Psoas muscle (tissue), 8 donors: ENCODE data around the gene STARD3. TPM values are rescaled to one million over a fixed set of nuclear protein-coding genes. Genes with fewer than 3 reads are reported as not detected.
A peak's percentile ranks its signal among the peaks of the same experiment; 100 is the strongest.

Experiments used
- ATAC-seq, 4 donors: fragments of 200-7000 bp; cut with Tn5 transposase; one replicate each; pipeline ENCODE4 v1.9.1; 2020; ENCODE audit warnings: moderate library complexity in 3 of 4, mild to moderate bottlenecking in 2 of 4
- DNase-seq, 2 donors: peaks; one replicate each; pipeline ENCODE4 v3.0.0-alpha.2; 2020
- H3K27ac ChIP-seq: fragments of 200-600 bp; one replicate; pipeline ENCODE4 v1.8.0; 2022
- H3K27me3 ChIP-seq, 3 donors: fragments of 200-600 bp in 1 of 3; one replicate each; pipeline versions ENCODE4 v1.6.1 to v1.8.0; 2013 to 2022; ENCODE audit warnings: low read length in 2 of 3, mild to moderate bottlenecking in 2 of 3, moderate library complexity in 1 of 3; ENCODE audit not compliant: insufficient read depth in 3 of 3
- H3K36me3 ChIP-seq, 2 donors: fragments of 200-600 bp in 1 of 2; one replicate each; pipeline versions ENCODE4 v1.6.1 to v1.8.0; 2013 to 2022; ENCODE audit warnings: low read depth in 1 of 2, mild to moderate bottlenecking in 1 of 2, moderate library complexity in 1 of 2; ENCODE audit not compliant: insufficient read depth in 1 of 2
- H3K4me1 ChIP-seq: fragments of 200-600 bp; one replicate; pipeline ENCODE4 v1.8.0; 2022
- H3K4me3 ChIP-seq: fragments of 200-600 bp; one replicate; pipeline ENCODE4 v1.8.0; 2022; ENCODE audit warnings: mild to moderate bottlenecking
- H3K9me3 ChIP-seq: fragments of 200-600 bp; one replicate; pipeline ENCODE4 v1.8.0; 2022
- WGBS, 3 donors: extraction: QIAGEN DNeasy Blood & Tissue Kit; methylation state at CpG; one replicate each; pipeline versions ENCODE4 v1.1.6 to v1.1.7; 2013; 5-methylcytosine and 5-hydroxymethylcytosine counted together
- intact Hi-C, 2 donors: fragments of 100-400 bp; cut with DNase I; formaldehyde crosslinking; loops; one replicate each; pipeline versions ENCODE4 v1.11.0 to v1.14.2; 2022
- polyA plus RNA-seq, 3 donors: library from polyadenylated mRNA; stranded (reverse); fragments of 200-250 nt; gene quantifications; one replicate each; pipeline ENCODE4 v1.2.3, GENCODE V29; 2013
- total RNA-seq, 4 donors: library from RNA; stranded (reverse); fragmentation: NEBNext Ultra II Directional in 2 of 4; extraction: Animal tissue kit (Norgen Biotek cat#: 25700) in 2 of 4; gene quantifications; one replicate each; pipeline versions ENCODE4 v1.2.1 to v1.2.4, GENCODE V29; 2021 to 2023
- TF ChIP-seq, protein P1 (sequence below): fragments of 200-600 bp; IDR thresholded peaks from one replicate; pipeline ENCODE4 v1.8.0; 2022; ENCODE audit warnings: antibody characterized with exemption
- donor health status: healthy with polysubstance abuse.
- donor health status: DM: no; HTN: no; CAD: no; lungs with moderate emphysema.
- donor health status: Bipolar disorder and iron deficiency.
- donor health status: healthy.
- donor health status: DM: yes; HTN: yes; CAD: no.
- donor health status: DM: no; HTN: no; CAD: no.
- donor health status: DM: no; HTN: no; CAD: no.
- donor health status: DM: yes; HTN: yes; CAD: no.

Gene STARD3
- total and polyA plus RNA-seq, 7 donors, result 22.5 to 62.8 (median 32.6) TPM

DNA sequence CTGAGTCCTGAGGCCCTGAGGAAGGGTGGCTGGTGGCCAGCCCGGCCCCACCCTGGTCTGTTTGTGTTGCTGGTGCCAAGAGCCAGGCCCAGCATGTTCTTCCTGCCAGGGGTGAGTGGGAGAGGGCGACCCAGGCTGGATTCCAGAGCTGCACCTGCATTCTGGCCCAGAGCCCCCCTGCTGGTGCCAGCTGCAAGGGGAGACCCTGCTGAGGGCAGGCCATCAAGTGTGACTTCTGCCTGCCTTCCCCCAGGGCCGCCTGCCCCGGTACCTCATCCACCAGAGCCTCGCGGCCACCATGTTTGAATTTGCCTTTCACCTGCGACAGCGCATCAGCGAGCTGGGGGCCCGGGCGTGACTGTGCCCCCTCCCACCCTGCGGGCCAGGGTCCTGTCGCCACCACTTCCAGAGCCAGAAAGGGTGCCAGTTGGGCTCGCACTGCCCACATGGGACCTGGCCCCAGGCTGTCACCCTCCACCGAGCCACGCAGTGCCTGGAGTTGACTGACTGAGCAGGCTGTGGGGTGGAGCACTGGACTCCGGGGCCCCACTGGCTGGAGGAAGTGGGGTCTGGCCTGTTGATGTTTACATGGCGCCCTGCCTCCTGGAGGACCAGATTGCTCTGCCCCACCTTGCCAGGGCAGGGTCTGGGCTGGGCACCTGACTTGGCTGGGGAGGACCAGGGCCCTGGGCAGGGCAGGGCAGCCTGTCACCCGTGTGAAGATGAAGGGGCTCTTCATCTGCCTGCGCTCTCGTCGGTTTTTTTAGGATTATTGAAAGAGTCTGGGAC lies 25.8 kb downstream of the STARD3 start:
- peaks cover 0 to 1% of the 10 kb centered on the region in 2 donors for H3K36me3 ChIP-seq
- H3K9me3 ChIP-seq, result no peaks in the 10 kb centered on the region
- H3K27ac ChIP-seq, result peak overlapping the region; percentile 96
- no peak for ATAC-seq
- no peak overlapping the region for H3K4me3 ChIP-seq
- H3K27me3 ChIP-seq, result no peaks in the 10 kb centered on the region
- intact Hi-C loops, result no loop called here
- TF ChIP-seq, protein P1, sequence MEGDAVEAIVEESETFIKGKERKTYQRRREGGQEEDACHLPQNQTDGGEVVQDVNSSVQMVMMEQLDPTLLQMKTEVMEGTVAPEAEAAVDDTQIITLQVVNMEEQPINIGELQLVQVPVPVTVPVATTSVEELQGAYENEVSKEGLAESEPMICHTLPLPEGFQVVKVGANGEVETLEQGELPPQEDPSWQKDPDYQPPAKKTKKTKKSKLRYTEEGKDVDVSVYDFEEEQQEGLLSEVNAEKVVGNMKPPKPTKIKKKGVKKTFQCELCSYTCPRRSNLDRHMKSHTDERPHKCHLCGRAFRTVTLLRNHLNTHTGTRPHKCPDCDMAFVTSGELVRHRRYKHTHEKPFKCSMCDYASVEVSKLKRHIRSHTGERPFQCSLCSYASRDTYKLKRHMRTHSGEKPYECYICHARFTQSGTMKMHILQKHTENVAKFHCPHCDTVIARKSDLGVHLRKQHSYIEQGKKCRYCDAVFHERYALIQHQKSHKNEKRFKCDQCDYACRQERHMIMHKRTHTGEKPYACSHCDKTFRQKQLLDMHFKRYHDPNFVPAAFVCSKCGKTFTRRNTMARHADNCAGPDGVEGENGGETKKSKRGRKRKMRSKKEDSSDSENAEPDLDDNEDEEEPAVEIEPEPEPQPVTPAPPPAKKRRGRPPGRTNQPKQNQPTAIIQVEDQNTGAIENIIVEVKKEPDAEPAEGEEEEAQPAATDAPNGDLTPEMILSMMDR, result no peak
- no peak for DNase-seq
- H3K4me1 ChIP-seq, result peaks cover 67% of the 10 kb centered on the region
- 68 to 73% (median 71%) methylated on average over 22 of the region's 22 CpGs for WGBS, 3 donors

DNA sequence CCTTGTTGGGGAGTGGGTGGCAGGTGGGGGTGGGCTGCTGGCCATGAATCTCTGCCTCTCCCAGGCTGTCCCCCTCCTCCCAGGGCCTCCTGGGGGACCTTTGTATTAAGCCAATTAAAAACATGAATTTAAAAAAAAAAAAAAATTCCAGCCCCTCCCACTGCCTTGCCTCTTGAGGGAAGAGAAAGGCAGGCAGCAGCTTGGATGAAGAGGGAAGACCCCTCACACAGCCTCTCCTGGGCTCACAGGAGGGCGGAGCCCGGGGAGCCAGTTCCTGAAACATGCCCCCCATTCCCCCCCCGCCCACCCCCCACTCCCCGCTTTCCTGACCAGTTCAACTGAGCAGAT lies 26.4 kb downstream of the STARD3 start:
- no peak for DNase-seq
- TF ChIP-seq, protein P1, result no peak
- ATAC-seq, result no peak
- Histone ChIP-seq H3K9me3 (no peaks in the 10 kb centered on the region), H3K36me3 (no peaks in the 10 kb centered on the region), H3K27me3 (no peaks in the 10 kb centered on the region), H3K4me3 (peak overlapping the region; percentile 79), H3K27ac (peak overlapping the region; percentile 96), H3K4me1 (peaks cover 67% of the 10 kb centered on the region)
- intact Hi-C loops, result no loop called here
- 51 to 60% (median 58%) methylated on average over 2 to 4 of the region's 4 CpGs for WGBS, 3 donors

DNA sequence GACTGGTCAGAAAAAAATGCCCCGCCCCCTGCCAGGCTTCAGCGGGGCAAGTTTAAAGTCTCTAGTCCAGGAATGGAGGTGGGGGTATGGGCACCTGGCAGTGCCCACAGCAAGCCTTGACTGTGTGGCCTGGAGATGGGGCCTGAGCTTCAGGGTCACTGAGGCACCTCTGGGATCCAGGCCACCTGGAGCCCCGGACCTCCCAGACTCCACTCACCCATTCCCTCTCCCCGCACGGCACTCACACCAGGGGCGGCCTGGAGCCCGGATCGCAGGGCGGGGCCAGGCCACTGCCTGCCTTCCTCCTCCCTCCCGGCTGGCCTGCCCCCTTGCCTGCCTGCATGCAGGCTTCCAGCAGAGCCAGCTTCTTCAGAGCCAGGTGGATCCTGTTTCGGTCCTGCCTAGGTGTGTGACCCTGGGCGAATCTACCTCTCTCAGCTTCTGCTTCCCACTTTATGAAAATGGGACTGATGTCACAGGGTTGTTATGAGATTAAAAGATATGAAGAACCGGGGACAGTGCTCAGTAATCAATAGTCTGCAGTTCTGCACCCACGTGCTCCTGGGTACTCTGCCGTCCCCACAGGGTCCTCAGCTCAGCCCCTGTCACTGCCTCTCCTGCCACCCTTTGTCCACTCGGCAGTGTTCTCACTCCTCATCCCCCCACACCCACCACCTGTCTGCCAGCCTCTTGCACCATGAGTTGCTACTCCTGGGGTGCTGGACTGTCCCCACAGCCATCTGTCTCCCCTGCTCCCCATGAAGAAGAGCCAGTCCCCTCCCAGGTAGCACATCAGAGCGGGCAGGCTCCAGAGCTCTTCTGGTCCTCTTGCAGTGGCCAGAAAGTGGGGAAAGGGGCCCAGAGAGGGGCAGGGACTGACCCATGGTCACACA lies 27.0 kb downstream of the STARD3 start:
- 11 to 21% (median 18%) methylated on average over 16 to 17 of the region's 17 CpGs for WGBS, 3 donors
- TF ChIP-seq, protein P1, result no peak
- H3K4me3 ChIP-seq, result peak overlapping the region; percentile 79

DNA sequence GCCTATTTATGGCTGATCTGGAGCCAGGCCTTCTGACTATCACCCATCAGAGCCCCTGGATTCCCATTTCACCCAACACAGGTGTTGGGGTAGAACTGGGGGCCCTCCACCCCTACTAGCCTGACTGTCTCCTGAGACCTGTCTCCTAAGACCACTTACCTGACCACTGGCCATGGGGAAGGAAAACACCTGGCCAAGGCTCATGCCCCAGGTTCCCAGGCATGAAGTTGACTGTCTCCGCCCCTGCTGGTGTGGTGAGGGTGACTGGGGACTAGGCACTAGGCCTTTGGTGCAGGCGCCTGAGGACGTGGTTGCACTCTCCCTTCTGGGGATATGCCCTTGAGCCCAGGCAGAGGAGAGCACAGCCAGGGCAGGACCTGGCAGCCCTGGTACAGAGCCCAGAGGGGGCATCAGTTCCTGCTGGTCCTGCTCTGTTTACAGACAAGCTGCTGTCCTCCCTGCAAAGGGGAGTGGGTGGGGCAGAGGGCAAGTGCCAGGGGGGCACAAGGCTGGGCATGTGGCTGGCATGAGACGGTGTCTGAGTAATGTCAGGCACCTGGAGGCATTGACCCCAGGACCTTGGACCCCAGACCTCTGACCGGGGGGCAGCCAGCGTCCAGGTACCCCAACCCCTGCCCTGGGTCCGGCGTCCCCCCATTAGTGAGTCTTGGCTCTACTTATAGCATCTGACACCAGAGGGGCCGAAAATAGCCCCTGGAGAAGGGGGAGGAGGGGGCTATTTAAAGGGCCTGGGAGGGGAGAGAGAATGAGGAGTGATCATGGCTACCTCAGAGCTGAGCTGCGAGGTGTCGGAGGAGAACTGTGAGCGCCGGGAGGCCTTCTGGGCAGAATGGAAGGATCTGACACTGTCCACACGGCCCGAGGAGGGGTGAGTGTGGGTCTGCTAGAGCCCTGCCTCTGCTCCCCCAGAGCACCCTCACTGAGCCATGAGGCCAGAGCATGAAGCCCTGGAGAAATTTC lies 27.9 kb downstream of the STARD3 start, which contains the start of gene TCAP:
TSS of gene TCAP (plus strand) at position 769 of the 981 bp plus-strand sequence. CDS start at position 780, 11 bp downstream.
- peak; percentile 37 to 64 (median 59) for ATAC-seq
- 13 to 36% (median 16%) methylated on average over 14 to 15 of the region's 15 CpGs for WGBS, 3 donors
- peak in 1 of 2 donors; percentile 86 for DNase-seq
- TF ChIP-seq, protein P1, result no peak
- Histone ChIP-seq H3K27me3 (no peaks in the 10 kb centered on the region), H3K36me3 (no peaks in the 10 kb centered on the region), H3K4me1 (peaks cover 60% of the 10 kb centered on the region), H3K9me3 (no peaks in the 10 kb centered on the region), H3K27ac (peak within 1 kb of the TSS; percentile 96), H3K4me3 (peak within 1 kb of the TSS; percentile 79)
- intact Hi-C loops, result no loop called here

More for the DNA sequence above, 27.0 kb downstream of the STARD3 start:
- peak in 2 of 4 donors; percentile 14 to 18 for ATAC-seq
- intact Hi-C loops, result no loop called here
- H3K4me1 ChIP-seq, result peaks cover 66% of the 10 kb centered on the region
- H3K27ac ChIP-seq, result peak overlapping the region; percentile 96
- peak in 1 of 2 donors; percentile 84 for DNase-seq
- no peaks in the 10 kb centered on the region for H3K27me3 ChIP-seq
- H3K36me3 ChIP-seq, result no peaks in the 10 kb centered on the region
- H3K9me3 ChIP-seq, result no peaks in the 10 kb centered on the region
